Measurements from ENCODE around the gene INTS1.
"Not testable (repeated sequence)": the region's sequence is repeated elsewhere in the genome, so short reads cannot be mapped to it uniquely, and the experiment has no call there.

The INTS1 gene

GRCh38 chr7:1531263-1531978, 27.2 kb upstream of the INTS1 start:
- no peak for DNase-seq

GRCh38 chr7:1530946-1531262, 26.7 kb upstream of the INTS1 start:
- no peak for DNase-seq

GRCh38 chr7:1529383-1530116, 25.4 kb upstream of the INTS1 start:
- no peak for DNase-seq

GRCh38 chr7:1526271-1526754, 22.1 kb upstream of the INTS1 start:
- no peak for DNase-seq

GRCh38 chr7:1525409-1525808, 21.2 kb upstream of the INTS1 start:
- DNase-seq, result no peak

- no peak for DNase-seq
These were observed 19.7 kb upstream of the INTS1 start for GRCh38 chr7:1523844-1524243.

GRCh38 chr7:1523208-1523607, 19.0 kb upstream of the INTS1 start:
- no peak for DNase-seq

GRCh38 chr7:1521456-1521855, 17.3 kb upstream of the INTS1 start:
- no peak for DNase-seq

GRCh38 chr7:1520539-1521234, 16.5 kb upstream of the INTS1 start:
- DNase-seq, result no peak

- not testable (repeated sequence) for DNase-seq
These were observed 15.2 kb upstream of the INTS1 start for GRCh38 chr7:1519322-1519922.

GRCh38 chr7:1516586-1517251, 12.5 kb upstream of the INTS1 start:
- no peak for DNase-seq

- DNase-seq, result not testable (repeated sequence)
These were observed 11.3 kb upstream of the INTS1 start for GRCh38 chr7:1515509-1515967.

- DNase-seq, result no peak
These were observed 10.8 kb upstream of the INTS1 start for GRCh38 chr7:1514995-1515401.

- DNase-seq, result no peak
These were observed 10.2 kb upstream of the INTS1 start for GRCh38 chr7:1514407-1514806.

- no peak for DNase-seq
These were observed 9.5 kb upstream of the INTS1 start for GRCh38 chr7:1513657-1514095.

- DNase-seq, result no peak
These were observed 8.8 kb upstream of the INTS1 start for GRCh38 chr7:1512781-1513656.

GRCh38 chr7:1511444-1512422, 7.5 kb upstream of the INTS1 start:
- DNase-seq, result no peak

- DNase-seq, result no peak
These were observed 6.6 kb upstream of the INTS1 start for GRCh38 chr7:1510780-1511154.

GRCh38 chr7:1509226-1509625, 5.0 kb upstream of the INTS1 start:
- DNase-seq, result no peak

- DNase-seq, result no peak
These were observed 4.1 kb upstream of the INTS1 start for GRCh38 chr7:1508277-1508758.

All from activated CD4-positive, alpha-beta T cell treated with anti-CD3 and anti-CD28 coated beads for 1 hour (primary cell).